Measurements from ENCODE around the gene SPPL2A. TPM values are rescaled to one million over a fixed set of nuclear protein-coding genes. Genes with fewer than 3 reads are reported as not detected.

Gene SPPL2A
- total RNA-seq, 1 experiment from 2014 or later, result 38.6 TPM

- CTCF ChIA-PET, result no interaction called here
- POLR2A ChIA-PET, result no interaction called here
- no peaks in the 10 kb centered on the region for H3K9me3 Mint-ChIP-seq
- ATAC-seq (no peak), DNase-seq (ENCODE audit: low spot score) (no peak)
- H3K4me3 Mint-ChIP-seq, result no peak overlapping the region
- no peaks in the 10 kb centered on the region for H3K4me1 Mint-ChIP-seq
- TF ChIP-seq RELA (CRISPR knock-in tag; IDR thresholded peaks at IDR 0.05; ENCODE audit: borderline replicate concordance) (no peak), TEAD4 (CRISPR knock-in tag; IDR thresholded peaks at IDR 0.05) (no peak), MLX (CRISPR knock-in tag; IDR thresholded peaks at IDR 0.05) (no peak), IRF2 (CRISPR knock-in tag; IDR thresholded peaks at IDR 0.05; ENCODE audit: borderline replicate concordance, low read depth) (no peak), GABPB1 (CRISPR knock-in tag; IDR thresholded peaks at IDR 0.05) (no peak), ZNF263 (CRISPR knock-in tag; IDR thresholded peaks at IDR 0.05; ENCODE audit: low read depth) (no peak), EMX1 (CRISPR knock-in tag; IDR thresholded peaks at IDR 0.05) (no peak), SOX15 (CRISPR knock-in tag; IDR thresholded peaks at IDR 0.05) (no peak), ZNF219 (CRISPR knock-in tag; IDR thresholded peaks at IDR 0.05; ENCODE audit: borderline replicate concordance) (no peak), NR3C1 (CRISPR knock-in tag; conservative IDR thresholded peaks at IDR 0.05; ENCODE audit: low read depth) (no peak), ZNF425 (CRISPR knock-in tag; conservative IDR thresholded peaks at IDR 0.05) (no peak), NFATC4 (CRISPR knock-in tag; IDR thresholded peaks at IDR 0.05) (no peak), ESRRA (CRISPR knock-in tag; IDR thresholded peaks at IDR 0.05; ENCODE audit: borderline replicate concordance) (no peak), ZNF671 (CRISPR knock-in tag; IDR thresholded peaks at IDR 0.05) (no peak), ZNF121 (CRISPR knock-in tag; IDR thresholded peaks at IDR 0.05) (no peak)
- TF ChIP-seq, protein P1, sequence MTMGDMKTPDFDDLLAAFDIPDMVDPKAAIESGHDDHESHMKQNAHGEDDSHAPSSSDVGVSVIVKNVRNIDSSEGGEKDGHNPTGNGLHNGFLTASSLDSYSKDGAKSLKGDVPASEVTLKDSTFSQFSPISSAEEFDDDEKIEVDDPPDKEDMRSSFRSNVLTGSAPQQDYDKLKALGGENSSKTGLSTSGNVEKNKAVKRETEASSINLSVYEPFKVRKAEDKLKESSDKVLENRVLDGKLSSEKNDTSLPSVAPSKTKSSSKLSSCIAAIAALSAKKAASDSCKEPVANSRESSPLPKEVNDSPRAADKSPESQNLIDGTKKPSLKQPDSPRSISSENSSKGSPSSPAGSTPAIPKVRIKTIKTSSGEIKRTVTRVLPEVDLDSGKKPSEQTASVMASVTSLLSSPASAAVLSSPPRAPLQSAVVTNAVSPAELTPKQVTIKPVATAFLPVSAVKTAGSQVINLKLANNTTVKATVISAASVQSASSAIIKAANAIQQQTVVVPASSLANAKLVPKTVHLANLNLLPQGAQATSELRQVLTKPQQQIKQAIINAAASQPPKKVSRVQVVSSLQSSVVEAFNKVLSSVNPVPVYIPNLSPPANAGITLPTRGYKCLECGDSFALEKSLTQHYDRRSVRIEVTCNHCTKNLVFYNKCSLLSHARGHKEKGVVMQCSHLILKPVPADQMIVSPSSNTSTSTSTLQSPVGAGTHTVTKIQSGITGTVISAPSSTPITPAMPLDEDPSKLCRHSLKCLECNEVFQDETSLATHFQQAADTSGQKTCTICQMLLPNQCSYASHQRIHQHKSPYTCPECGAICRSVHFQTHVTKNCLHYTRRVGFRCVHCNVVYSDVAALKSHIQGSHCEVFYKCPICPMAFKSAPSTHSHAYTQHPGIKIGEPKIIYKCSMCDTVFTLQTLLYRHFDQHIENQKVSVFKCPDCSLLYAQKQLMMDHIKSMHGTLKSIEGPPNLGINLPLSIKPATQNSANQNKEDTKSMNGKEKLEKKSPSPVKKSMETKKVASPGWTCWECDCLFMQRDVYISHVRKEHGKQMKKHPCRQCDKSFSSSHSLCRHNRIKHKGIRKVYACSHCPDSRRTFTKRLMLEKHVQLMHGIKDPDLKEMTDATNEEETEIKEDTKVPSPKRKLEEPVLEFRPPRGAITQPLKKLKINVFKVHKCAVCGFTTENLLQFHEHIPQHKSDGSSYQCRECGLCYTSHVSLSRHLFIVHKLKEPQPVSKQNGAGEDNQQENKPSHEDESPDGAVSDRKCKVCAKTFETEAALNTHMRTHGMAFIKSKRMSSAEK (CRISPR knock-in tag; IDR thresholded peaks at IDR 0.05; ENCODE audit: borderline replicate concordance), result no peak
- TF ChIP-seq, protein P2, sequence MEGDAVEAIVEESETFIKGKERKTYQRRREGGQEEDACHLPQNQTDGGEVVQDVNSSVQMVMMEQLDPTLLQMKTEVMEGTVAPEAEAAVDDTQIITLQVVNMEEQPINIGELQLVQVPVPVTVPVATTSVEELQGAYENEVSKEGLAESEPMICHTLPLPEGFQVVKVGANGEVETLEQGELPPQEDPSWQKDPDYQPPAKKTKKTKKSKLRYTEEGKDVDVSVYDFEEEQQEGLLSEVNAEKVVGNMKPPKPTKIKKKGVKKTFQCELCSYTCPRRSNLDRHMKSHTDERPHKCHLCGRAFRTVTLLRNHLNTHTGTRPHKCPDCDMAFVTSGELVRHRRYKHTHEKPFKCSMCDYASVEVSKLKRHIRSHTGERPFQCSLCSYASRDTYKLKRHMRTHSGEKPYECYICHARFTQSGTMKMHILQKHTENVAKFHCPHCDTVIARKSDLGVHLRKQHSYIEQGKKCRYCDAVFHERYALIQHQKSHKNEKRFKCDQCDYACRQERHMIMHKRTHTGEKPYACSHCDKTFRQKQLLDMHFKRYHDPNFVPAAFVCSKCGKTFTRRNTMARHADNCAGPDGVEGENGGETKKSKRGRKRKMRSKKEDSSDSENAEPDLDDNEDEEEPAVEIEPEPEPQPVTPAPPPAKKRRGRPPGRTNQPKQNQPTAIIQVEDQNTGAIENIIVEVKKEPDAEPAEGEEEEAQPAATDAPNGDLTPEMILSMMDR (IDR thresholded peaks at IDR 0.05), result no peak
- TF ChIP-seq, protein P3, sequence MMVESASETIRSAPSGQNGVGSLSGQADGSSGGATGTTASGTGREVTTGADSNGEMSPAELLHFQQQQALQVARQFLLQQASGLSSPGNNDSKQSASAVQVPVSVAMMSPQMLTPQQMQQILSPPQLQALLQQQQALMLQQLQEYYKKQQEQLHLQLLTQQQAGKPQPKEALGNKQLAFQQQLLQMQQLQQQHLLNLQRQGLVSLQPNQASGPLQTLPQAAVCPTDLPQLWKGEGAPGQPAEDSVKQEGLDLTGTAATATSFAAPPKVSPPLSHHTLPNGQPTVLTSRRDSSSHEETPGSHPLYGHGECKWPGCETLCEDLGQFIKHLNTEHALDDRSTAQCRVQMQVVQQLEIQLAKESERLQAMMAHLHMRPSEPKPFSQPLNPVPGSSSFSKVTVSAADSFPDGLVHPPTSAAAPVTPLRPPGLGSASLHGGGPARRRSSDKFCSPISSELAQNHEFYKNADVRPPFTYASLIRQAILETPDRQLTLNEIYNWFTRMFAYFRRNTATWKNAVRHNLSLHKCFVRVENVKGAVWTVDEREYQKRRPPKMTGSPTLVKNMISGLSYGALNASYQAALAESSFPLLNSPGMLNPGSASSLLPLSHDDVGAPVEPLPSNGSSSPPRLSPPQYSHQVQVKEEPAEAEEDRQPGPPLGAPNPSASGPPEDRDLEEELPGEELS (CRISPR knock-in tag; IDR thresholded peaks at IDR 0.05), result no peak
- TF ChIP-seq, protein P4, sequence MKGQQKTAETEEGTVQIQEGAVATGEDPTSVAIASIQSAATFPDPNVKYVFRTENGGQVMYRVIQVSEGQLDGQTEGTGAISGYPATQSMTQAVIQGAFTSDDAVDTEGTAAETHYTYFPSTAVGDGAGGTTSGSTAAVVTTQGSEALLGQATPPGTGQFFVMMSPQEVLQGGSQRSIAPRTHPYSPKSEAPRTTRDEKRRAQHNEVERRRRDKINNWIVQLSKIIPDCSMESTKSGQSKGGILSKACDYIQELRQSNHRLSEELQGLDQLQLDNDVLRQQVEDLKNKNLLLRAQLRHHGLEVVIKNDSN (CRISPR knock-in tag; IDR thresholded peaks at IDR 0.05), result no peak
- TF ChIP-seq, protein P5, sequence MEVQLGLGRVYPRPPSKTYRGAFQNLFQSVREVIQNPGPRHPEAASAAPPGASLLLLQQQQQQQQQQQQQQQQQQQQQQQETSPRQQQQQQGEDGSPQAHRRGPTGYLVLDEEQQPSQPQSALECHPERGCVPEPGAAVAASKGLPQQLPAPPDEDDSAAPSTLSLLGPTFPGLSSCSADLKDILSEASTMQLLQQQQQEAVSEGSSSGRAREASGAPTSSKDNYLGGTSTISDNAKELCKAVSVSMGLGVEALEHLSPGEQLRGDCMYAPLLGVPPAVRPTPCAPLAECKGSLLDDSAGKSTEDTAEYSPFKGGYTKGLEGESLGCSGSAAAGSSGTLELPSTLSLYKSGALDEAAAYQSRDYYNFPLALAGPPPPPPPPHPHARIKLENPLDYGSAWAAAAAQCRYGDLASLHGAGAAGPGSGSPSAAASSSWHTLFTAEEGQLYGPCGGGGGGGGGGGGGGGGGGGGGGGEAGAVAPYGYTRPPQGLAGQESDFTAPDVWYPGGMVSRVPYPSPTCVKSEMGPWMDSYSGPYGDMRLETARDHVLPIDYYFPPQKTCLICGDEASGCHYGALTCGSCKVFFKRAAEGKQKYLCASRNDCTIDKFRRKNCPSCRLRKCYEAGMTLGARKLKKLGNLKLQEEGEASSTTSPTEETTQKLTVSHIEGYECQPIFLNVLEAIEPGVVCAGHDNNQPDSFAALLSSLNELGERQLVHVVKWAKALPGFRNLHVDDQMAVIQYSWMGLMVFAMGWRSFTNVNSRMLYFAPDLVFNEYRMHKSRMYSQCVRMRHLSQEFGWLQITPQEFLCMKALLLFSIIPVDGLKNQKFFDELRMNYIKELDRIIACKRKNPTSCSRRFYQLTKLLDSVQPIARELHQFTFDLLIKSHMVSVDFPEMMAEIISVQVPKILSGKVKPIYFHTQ (CRISPR knock-in tag; IDR thresholded peaks at IDR 0.05), result no peak
- H3K27ac Mint-ChIP-seq, result no peak overlapping the region
- peaks cover 8% of the 10 kb centered on the region for H3K36me3 Mint-ChIP-seq
- H3K27me3 Mint-ChIP-seq (ENCODE audit: low read depth), result no peaks in the 10 kb centered on the region
These were observed 18.0 kb downstream of the SPPL2A start for GRCh38 chr15:50747523-50747922.

Data from WTC11 (cell line).